ENCODE results near the gene MRPL22. TPM values are rescaled to one million over a fixed set of nuclear protein-coding genes. Genes with fewer than 3 reads are reported as not detected.

MRPL22 gene
- total RNA-seq, result 31.5 and 42.9 TPM in 2 replicates

DNA sequence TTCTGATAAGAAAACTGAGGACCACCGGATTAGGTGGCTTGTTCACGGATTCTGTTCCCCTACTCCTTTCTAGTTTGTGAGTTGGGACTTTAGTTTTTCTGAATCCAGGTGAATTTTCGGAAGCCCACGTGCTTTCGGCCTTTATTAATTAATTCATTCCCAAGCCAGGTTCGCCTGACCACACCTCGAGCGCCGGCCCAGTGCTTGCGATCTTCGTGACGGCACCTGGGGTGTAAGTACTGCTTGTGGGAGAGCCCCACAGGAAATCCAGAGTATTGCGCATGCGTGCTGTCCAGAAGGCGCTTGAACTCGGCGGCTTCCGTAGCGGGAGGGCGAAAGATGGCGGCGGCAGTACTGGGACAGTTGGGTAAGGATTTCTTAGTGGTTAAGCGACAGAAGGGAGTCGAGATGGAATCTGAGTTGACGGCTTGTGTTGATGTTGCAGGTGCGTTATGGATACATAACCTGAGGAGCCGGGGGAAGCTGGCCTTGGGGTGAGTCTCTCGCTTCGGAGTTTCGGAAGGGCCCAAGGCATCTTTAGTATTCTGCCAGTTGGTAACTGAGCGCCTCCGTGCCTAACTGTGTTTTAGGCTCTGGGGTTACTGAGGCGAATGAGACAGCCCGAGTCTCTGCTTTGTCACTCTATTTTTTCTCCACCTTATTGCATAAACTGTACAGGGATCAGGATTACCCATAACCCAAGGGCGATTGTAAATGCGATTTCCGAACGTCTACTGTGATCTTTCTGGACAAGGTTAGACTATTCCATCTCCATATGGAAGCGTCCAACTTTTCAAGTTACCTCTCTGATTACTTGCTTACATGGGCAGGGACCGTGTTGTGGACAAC is at the start of gene MRPL22:
Gene MRPL22, plus strand, starts transcription at position 302 of the 849 bp plus-strand sequence. Its CDS starts 38 bp downstream, at position 340.

DNA sequence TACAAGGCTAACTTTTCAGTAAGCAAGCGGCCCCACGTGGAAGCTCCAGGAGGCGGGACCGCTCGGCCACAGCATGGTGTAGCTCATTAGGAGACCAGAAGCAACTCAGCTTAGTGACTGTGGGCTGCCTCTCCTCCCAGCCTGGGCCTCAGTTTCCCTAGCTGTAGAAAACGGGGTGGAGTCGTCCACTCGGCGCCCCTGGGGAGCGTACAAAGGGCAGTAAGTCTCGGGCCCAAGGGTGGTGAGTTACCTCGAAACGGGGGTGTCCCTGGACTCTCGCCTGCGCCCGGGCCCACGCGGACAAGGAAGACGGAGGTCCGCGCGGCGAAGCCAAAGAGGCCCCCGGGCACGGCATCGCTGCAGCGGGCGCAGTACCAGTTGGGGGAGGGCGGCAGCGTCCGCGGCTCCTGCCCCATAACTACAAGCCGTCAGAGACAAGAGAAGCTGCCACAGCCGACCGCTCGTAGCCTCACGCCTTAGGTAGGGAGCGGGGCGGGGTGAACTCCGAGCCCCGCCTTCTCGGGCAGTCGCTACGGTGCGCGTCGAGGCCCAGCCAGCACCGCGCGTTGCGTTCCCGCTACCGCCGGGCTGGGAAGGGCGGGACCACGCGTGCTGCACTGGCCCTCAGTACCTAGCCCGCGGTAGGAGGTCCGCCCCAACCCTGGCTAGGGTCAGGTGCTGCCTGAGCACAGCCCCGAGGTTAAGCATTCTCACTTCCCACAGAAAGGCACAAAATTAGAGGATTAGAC is 3.0 kb upstream of the MRPL22 start, which contains the start of gene GEMIN5:
Gene GEMIN5, minus strand, starts transcription at position 494 of the 749 bp plus-strand sequence. Its CDS starts 78 bp downstream, at position 416.

DNA sequence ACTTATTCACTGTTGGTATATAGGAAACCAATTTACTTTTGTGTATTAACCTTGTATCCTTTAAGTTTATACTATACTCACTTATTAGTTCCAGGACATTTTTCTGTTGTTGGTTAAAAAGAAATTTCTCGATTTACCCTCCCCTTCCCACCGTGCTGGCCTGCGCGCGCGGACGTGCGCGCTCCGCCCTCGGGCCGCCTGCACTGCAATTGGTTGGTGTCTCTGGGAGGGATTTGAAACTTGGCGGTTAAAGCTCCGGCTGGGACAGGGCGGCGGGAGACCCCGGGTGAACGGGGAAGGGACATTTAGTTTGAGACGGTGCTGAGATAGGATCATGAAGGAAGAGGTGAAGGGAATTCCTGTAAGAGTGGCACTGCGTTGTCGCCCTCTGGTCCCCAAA is 72.7 kb downstream of the MRPL22 start, which contains the start of gene KIF4B:
Gene KIF4B, plus strand, starts transcription at position 230 of the 400 bp plus-strand sequence. Its CDS starts 105 bp downstream, at position 335.

Other genes with a start within 250 kb of the MRPL22 start
- 38.0 and 52.9 TPM in 2 replicates for gene LARP1, start 185.7 kb upstream of the MRPL22 start, total RNA-seq
- 2.0 and 3.0 TPM in 2 replicates for gene FAXDC2, start 90.5 kb upstream of the MRPL22 start, total RNA-seq
- 58.8 and 59.7 TPM in 2 replicates for gene CNOT8, start 82.4 kb upstream of the MRPL22 start, total RNA-seq
- gene GEMIN5, start 2.9 kb upstream of the MRPL22 start, total RNA-seq, result 15.8 and 19.8 TPM in 2 replicates
- 0.19 and 0.27 TPM in 2 replicates for gene KIF4B, start 72.7 kb downstream of the MRPL22 start, total RNA-seq

Data from endothelial cell of coronary artery (primary cell).